GM12878 (cell line): Measurements from ENCODE around the gene KIAA1671. TPM values are rescaled to one million over a fixed set of nuclear protein-coding genes. Genes with fewer than 3 reads are reported as not detected.

Experiments used
- ATAC-seq: fragments of 200-7000 bp; cut with Tn5 transposase; 3 replicates; pipeline ENCODE4 v1.9.1; 2020; ENCODE audit warnings: mild to moderate bottlenecking, moderate library complexity
- BruUV-seq: library from RNA; stranded (reverse); fragments of 400-500 nt; replicated peaks from 2 replicates; lab custom pipeline; 2021; lab: Mats Ljungman, UMichigan
- CTCF ChIA-PET: fragments of 300-600 bp; sonication (Branson Sonifier 250); formaldehyde crosslinking; extraction: SDS; loops from one replicate; lab custom pipeline; 2021; ENCODE audit warnings: inconsistent platforms; lab: Yijun Ruan, JAX
- POLR2A ChIA-PET: fragments of 350-600 bp; formaldehyde crosslinking; extraction: SDS; loops from one replicate; lab custom pipeline; 2021; ENCODE audit warnings: inconsistent platforms; lab: Charles Lee
- RAD21 ChIA-PET: fragments of 300-600 bp; sonication (Branson Sonifier 250); formaldehyde crosslinking; loops from one replicate; lab custom pipeline; 2023; ENCODE audit warnings: antibody characterized with exemption; ENCODE audit not compliant: unreplicated experiment; lab: Charles Lee
- SMC1A ChIA-PET: fragments of 300-600 bp; sonication (Branson Sonifier 250); formaldehyde crosslinking; loops from one replicate; lab custom pipeline; 2023; ENCODE audit not compliant: unreplicated experiment, uncharacterized antibody; lab: Charles Lee
- DNase-seq: peaks from one replicate; pipeline ENCODE4 v3.0.0-alpha.2; 2011; ENCODE audit warnings: low read depth, low spot score
- FAIRE-seq: peaks from 3 replicates; lab custom pipeline; 2011; peaks lifted over from hg19 to GRCh38; lab: Jason Lieb, UNC
- H2AFZ ChIP-seq: 2 replicates; pipeline ENCODE4 v1.6.0; 2011; ENCODE audit warnings: low read depth, low read length, control low read depth; ENCODE audit not compliant: control insufficient read depth
- H3K27ac ChIP-seq: 2 replicates; pipeline ENCODE4 v1.5.1; 2011; ENCODE audit warnings: control low read depth; ENCODE audit not compliant: control insufficient read depth, insufficient read depth
- H3K27me3 ChIP-seq, 2 experiments: replicated peaks in 1 of 2; 2 replicates each; pipeline versions ENCODE4 v1.6.0 to v1.6.1; 2011; ENCODE audit warnings: low read length in 1 of 2; ENCODE audit not compliant: control insufficient read depth in 2 of 2, insufficient read depth in 2 of 2
- H3K36me3 ChIP-seq, 2 experiments: 2 replicates each; pipeline ENCODE4 v1.5.1; 2011; ENCODE audit warnings: low read length in 1 of 2; ENCODE audit not compliant: control insufficient read depth in 2 of 2, insufficient read depth in 2 of 2
- H3K4me1 ChIP-seq: 2 replicates; pipeline ENCODE4 v1.6.1; 2011; ENCODE audit warnings: mild to moderate bottlenecking, low read length, moderate library complexity, mixed read lengths; ENCODE audit not compliant: control insufficient read depth, insufficient read depth
- H3K4me2 ChIP-seq: 2 replicates; pipeline ENCODE4 v1.6.0; 2011; ENCODE audit warnings: control low read depth; ENCODE audit not compliant: control insufficient read depth, insufficient read depth
- H3K4me3 ChIP-seq: fragments of 200-600 bp; sonication (generic); 2 replicates; pipeline ENCODE4 v1.5.1; 2016
- H3K79me2 ChIP-seq: 2 replicates; pipeline ENCODE4 v1.6.0; 2011; ENCODE audit warnings: low read length; ENCODE audit not compliant: control insufficient read depth, insufficient read depth
- H3K9ac ChIP-seq: 2 replicates; pipeline ENCODE4 v1.8.0; 2011; ENCODE audit warnings: low read length, control low read depth, mixed read lengths; ENCODE audit not compliant: control insufficient read depth, insufficient read depth
- H3K9me3 ChIP-seq: replicated peaks from 3 replicates; pipeline ENCODE4 v1.5.1; 2011; ENCODE audit warnings: mild to moderate bottlenecking, low read length; ENCODE audit not compliant: control insufficient read depth, insufficient read depth
- H4K20me1 ChIP-seq: 2 replicates; pipeline ENCODE4 v1.6.0; 2011; ENCODE audit not compliant: control insufficient read depth, insufficient read depth
- BCL11A ChIP-seq: IDR thresholded peaks from 2 replicates; pipeline ENCODE4 v1.6.1; 2011; ENCODE audit warnings: low read depth, low read length
- BRCA1 ChIP-seq: IDR thresholded peaks from 2 replicates; pipeline ENCODE4 v1.6.1; 2011; ENCODE audit warnings: low read depth, low read length, improper control_type of control experiment
- ETV6 ChIP-seq, 2 experiments: fragments of 450-650 bp in 1 of 2; IDR thresholded peaks in 1 of 2; conservative IDR thresholded peaks in 1 of 2; 2 replicates each; pipeline ENCODE4 v1.6.1; 2014; ENCODE audit warnings: antibody characterized with exemption in 1 of 2, borderline replicate concordance in 1 of 2, low read depth in 1 of 2, mild to moderate bottlenecking in 1 of 2, moderate library complexity in 1 of 2
- FOXK2 ChIP-seq: fragments of 450-650 bp; IDR thresholded peaks from 2 replicates; pipeline ENCODE4 v1.6.1; 2017; ENCODE audit warnings: mild to moderate bottlenecking, moderate library complexity
- HDGF ChIP-seq: fragments of 450-650 bp; IDR thresholded peaks from 2 replicates; pipeline ENCODE4 v1.6.1; 2016; ENCODE audit warnings: antibody characterized with exemption
- LARP7 ChIP-seq: fragments of 450-650 bp; IDR thresholded peaks from 2 replicates; pipeline ENCODE4 v1.6.1; 2017; ENCODE audit warnings: mild to moderate bottlenecking
- MEF2A ChIP-seq: IDR thresholded peaks from 2 replicates; pipeline ENCODE4 v1.6.1; 2011; ENCODE audit warnings: low read depth, mild to moderate bottlenecking, low read length, moderate library complexity; ENCODE audit not compliant: insufficient read depth
- NBN ChIP-seq: fragments of 450-650 bp; IDR thresholded peaks from 2 replicates; pipeline ENCODE4 v1.6.1; 2016
- NR2C2 ChIP-seq: IDR thresholded peaks from 2 replicates; pipeline ENCODE4 v1.6.1; 2011; ENCODE audit warnings: borderline replicate concordance, low read depth; ENCODE audit not compliant: control insufficient read depth, insufficient read length
- PAX8 ChIP-seq: fragments of 450-650 bp; IDR thresholded peaks from 2 replicates; pipeline ENCODE4 v1.6.1; 2017; ENCODE audit warnings: mild to moderate bottlenecking, moderate library complexity
- SP1 ChIP-seq: IDR thresholded peaks from one replicate; pipeline ENCODE4 v1.6.1; 2011; ENCODE audit warnings: low read depth, low read length
- WGBS: methylation state at CpG from one replicate; pipeline ENCODE4 v1.1.6; 2016; ENCODE audit warnings: low lambda C conversion rate; ENCODE audit not compliant: insufficient replicate concordance, insufficient coverage; ENCODE audit errors: missing lambda C conversion rate; 5-methylcytosine and 5-hydroxymethylcytosine counted together
- in situ Hi-C: fragments of 300-500 bp; cut with MboI; formaldehyde crosslinking; loops from 9 replicates; pipeline ENCODE4 v1.14.3; 2018; ENCODE audit warnings: mixed read lengths
- intact Hi-C: fragments of 100-400 bp; cut with micrococcal nuclease; formaldehyde crosslinking; loops from one replicate; pipeline ENCODE4 v1.14.2; 2022; ENCODE audit not compliant: unreplicated experiment
- polyA plus RNA-seq, 11 experiments: library from polyadenylated mRNA; depleted of rRNA in 4 of 11; unstranded in 6 of 11; stranded (reverse) in 5 of 11; fragments of >200 nt; fragmentation: Nextera tagmentation in 4 of 11; fragmentation: Illumina TruSeq in 1 of 11; extraction: Ambion mirVana in 4 of 11; extraction: Trizol in 1 of 11; gene quantifications; 1 replicate in 1 of 11; 2 replicates in 10 of 11; pipeline versions ENCODE4 v1.2.1 to v1.2.3, GENCODE V29; 2011 to 2016; ENCODE audit warnings: inconsistent platforms in 2 of 11, missing spikeins in 2 of 11, low read depth in 1 of 11
- total RNA-seq, 4 experiments: library from RNA; depleted of rRNA in 3 of 4; stranded (reverse); fragments of >200 nt in 3 of 4; fragmentation: Illumina TruSeq in 1 of 4; extraction: Trizol in 1 of 4; gene quantifications; 2 replicates each; pipeline versions ENCODE4 v1.2.1 to v1.2.3, GENCODE V29; 2013 to 2021
- TF ChIP-seq, protein P1 (sequence below), 3 experiments: IDR thresholded peaks in 2 of 3; conservative IDR thresholded peaks in 1 of 3; 2 replicates each; pipeline ENCODE4 v1.5.1; 2011; ENCODE audit warnings: low read depth in 3 of 3, low read length in 3 of 3, mild to moderate bottlenecking in 3 of 3, control low read depth in 2 of 3, moderate library complexity in 2 of 3, inconsistent platforms in 1 of 3, mixed read lengths in 1 of 3; ENCODE audit not compliant: control insufficient read depth in 2 of 3, insufficient read depth in 1 of 3; ENCODE audit errors: extremely low read depth in 1 of 3
- TF ChIP-seq, protein P2 (sequence below): IDR thresholded peaks from 2 replicates; pipeline ENCODE4 v1.6.1; 2011; ENCODE audit warnings: borderline replicate concordance, low read depth, mild to moderate bottlenecking, moderate library complexity, low read length; ENCODE audit not compliant: insufficient read depth, poor library complexity, severe bottlenecking

KIAA1671 gene
- total and polyA plus RNA-seq, 10 of the 15 experiments (the other 5 are each of a cell fraction or from before 2014, with no cell fraction given) = 0.05 to 2.7 (median 0.33) TPM

DNA sequence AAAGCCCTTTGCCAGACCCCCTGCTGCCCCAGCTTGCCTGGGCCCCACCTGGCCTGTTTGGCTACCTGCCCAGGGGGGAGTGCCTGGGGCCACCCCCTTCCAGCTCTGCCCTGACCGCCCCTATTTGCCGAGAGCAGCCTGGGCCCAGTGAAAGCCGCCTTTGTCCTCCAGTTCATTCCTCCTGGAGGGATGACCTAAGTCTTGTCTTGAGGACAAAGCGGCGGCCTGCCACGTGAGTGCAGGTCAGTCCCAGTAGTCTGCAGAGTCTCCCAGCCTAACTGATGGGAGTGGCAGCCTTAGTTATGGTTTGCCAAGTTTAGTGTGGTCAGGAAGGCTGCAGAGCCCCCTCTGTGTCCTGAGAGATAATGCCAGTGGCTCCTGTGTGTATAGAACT lies 131.3 kb downstream of the KIAA1671 start (continued):
- TF ChIP-seq, protein P1, sequence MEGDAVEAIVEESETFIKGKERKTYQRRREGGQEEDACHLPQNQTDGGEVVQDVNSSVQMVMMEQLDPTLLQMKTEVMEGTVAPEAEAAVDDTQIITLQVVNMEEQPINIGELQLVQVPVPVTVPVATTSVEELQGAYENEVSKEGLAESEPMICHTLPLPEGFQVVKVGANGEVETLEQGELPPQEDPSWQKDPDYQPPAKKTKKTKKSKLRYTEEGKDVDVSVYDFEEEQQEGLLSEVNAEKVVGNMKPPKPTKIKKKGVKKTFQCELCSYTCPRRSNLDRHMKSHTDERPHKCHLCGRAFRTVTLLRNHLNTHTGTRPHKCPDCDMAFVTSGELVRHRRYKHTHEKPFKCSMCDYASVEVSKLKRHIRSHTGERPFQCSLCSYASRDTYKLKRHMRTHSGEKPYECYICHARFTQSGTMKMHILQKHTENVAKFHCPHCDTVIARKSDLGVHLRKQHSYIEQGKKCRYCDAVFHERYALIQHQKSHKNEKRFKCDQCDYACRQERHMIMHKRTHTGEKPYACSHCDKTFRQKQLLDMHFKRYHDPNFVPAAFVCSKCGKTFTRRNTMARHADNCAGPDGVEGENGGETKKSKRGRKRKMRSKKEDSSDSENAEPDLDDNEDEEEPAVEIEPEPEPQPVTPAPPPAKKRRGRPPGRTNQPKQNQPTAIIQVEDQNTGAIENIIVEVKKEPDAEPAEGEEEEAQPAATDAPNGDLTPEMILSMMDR (IDR thresholded peaks at IDR 0.05 in 2 of 3, conservative IDR thresholded peaks at IDR 0.05 in 1 of 3; ENCODE audit: control insufficient read depth in 2 of 3, extremely low read depth in 1 of 3, insufficient read depth in 1 of 3, low read depth in 3 of 3, low read length in 3 of 3) = no peak
- no peak for TF ChIP-seq BCL11A
- TF ChIP-seq MEF2A = no peak
- no peak for TF ChIP-seq NR2C2
- no peak for TF ChIP-seq NBN

DNA sequence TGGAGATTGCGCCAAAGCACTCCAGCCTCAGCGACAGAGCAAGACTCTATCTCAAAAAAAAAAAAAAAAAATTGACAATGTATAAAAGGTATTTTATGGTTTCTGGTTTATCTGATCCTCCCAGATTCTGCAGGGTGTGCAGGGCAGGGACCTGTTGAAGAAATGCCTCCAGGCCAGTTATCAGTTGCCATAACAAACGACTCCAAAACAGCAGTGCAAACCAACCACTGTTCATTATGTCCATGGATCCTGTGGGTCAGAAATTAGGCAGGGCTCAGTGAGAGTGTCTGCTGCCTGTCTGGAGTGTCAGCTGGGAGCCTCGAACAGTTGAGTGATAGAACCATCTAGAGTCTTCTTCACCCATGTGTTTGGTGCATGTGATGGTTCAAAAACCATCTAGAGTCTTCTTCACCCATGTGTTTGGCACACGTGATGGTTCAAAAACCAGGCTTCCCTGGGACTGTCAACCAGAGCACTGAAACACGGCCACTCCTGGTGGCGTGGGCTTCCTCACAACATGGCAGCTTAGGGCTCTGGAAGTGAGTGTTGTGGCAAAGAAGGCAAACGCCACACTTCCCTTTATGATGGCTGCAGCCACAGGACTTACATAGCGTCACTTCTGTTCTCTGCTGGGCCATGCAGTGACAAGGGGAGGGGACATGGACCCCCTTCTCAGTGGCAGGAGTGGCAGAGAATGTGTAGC lies 132.0 kb downstream of the KIAA1671 start:
- ChIA-PET CTCF (interaction anchor here (1.7 to 9.4 kb wide), 2 partner anchors 12 to 84 kb away, joined by 6 to 160 read pairs; no protein-coding TSS in a partner anchor), RAD21 (no interaction called here), POLR2A (interaction anchor here (0.6 to 0.7 kb wide), 2 partner anchors 79 to 363 kb away, joined by 5 to 7 read pairs; no protein-coding TSS in a partner anchor), SMC1A (interaction anchor here (1.2 to 1.5 kb wide), 2 partner anchors 8 to 45 kb away, joined by 3 to 5 read pairs; no protein-coding TSS in a partner anchor)
- no peaks in the 10 kb centered on the region for H3K36me3 ChIP-seq
- WGBS = 24% methylated on average over 9 of the region's 9 CpGs
- H3K4me2 ChIP-seq = no peak overlapping the region
- no peaks in the 10 kb centered on the region for H4K20me1 ChIP-seq
- no peaks in the 10 kb centered on the region for H3K79me2 ChIP-seq
- no peak for TF ChIP-seq PAX8
- 0 out of 2 replicates have a peak, but pooled peaks have one; percentile 30 for TF ChIP-seq LARP7
- no peak for TF ChIP-seq SP1
- TF ChIP-seq FOXK2 = no peak
- TF ChIP-seq ETV6 (conservative IDR thresholded peaks at IDR 0.05 in 1 of 2, IDR thresholded peaks at IDR 0.05 in 1 of 2; ENCODE audit: borderline replicate concordance in 1 of 2, low read depth in 1 of 2) = no peak
- TF ChIP-seq BRCA1 = no peak
- TF ChIP-seq, protein P2, sequence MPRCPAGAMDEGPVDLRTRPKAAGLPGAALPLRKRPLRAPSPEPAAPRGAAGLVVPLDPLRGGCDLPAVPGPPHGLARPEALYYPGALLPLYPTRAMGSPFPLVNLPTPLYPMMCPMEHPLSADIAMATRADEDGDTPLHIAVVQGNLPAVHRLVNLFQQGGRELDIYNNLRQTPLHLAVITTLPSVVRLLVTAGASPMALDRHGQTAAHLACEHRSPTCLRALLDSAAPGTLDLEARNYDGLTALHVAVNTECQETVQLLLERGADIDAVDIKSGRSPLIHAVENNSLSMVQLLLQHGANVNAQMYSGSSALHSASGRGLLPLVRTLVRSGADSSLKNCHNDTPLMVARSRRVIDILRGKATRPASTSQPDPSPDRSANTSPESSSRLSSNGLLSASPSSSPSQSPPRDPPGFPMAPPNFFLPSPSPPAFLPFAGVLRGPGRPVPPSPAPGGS = no peak
- TF ChIP-seq HDGF = no peak
- no peak overlapping the region for H3K4me3 ChIP-seq
- H3K27ac ChIP-seq = no peak overlapping the region
- in situ Hi-C loops (loop anchor here (5.0 kb wide), 2 partner anchors 88 to 248 kb away; no protein-coding TSS in a partner anchor), intact Hi-C loops (no loop called here)
- peaks cover 18% of the 10 kb centered on the region for H3K4me1 ChIP-seq
- no peaks in the 10 kb centered on the region for H3K9me3 ChIP-seq
- DNase-seq (no peak), ATAC-seq (no peak), FAIRE-seq (no peak)
- H2AFZ ChIP-seq = no peak overlapping the region
- BruUV-seq = no TSS peak
- H3K27me3 ChIP-seq = no peaks in the 10 kb centered on the region
- H3K9ac ChIP-seq = no peak overlapping the region
